Left colon (tissue), 2 donors: ENCODE results near the gene ZNF169. TPM values are rescaled to one million over a fixed set of nuclear protein-coding genes. Genes with fewer than 3 reads are reported as not detected.
A peak's percentile ranks its signal among the peaks of the same experiment; 100 is the strongest.
"Not testable (repeated sequence)": the region's sequence is repeated elsewhere in the genome, so short reads cannot be mapped to it uniquely, and the experiment has no call there.

Experiments
- ATAC-seq: fragments of 200-7000 bp; cut with Tn5 transposase; one replicate; pipeline ENCODE4 v1.9.1; 2020; ENCODE audit warnings: mild to moderate bottlenecking, moderate library complexity
- DNase-seq, 2 donors: peaks; one replicate each; pipeline ENCODE4 v3.0.0-alpha.2; 2020
- intact Hi-C, 2 donors: fragments of 100-400 bp; cut with DNase I in 1 of 2; cut with micrococcal nuclease in 1 of 2; formaldehyde crosslinking; loops; one replicate each; pipeline versions ENCODE4 v1.11.2 to v1.14.0; 2022; cut with DNase I, micrococcal nuclease
- total RNA-seq, 2 donors: library from RNA; stranded (reverse); fragmentation: NEBNext Ultra II Directional; extraction: Animal tissue kit (Norgen Biotek cat#: 25700); gene quantifications; one replicate each; pipeline ENCODE4 v1.2.1, GENCODE V29; 2021
- donor health status: DM: no; HTN: no; CAD: no.
- donor health status: DM: yes; HTN: yes; CAD: no.

ZNF169 gene
- total RNA-seq, 2 donors from 2014 or later, result 9.5 to 10.2 TPM

DNA sequence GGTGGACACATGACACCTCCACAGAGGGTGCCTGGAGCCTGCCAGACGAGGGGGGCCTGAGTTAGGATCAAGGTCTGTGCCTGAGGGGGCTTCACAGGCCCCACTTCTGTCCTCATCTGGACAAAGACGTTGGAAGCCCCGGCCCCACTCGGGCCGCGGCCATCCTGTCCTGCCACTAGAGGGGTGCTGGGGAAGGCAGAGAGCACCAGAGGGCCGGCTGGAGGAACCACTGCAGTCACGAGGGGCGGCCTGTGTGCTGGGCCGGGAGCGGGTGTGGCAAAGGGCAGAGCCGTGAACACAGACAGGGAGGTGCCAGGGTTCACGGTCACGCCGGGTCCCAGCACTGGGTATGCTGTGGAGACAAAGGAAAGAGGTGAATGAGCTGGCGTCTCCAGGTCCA, 66.5 kb downstream of the ZNF169 start:
- intact Hi-C loops, DNase-seq: not testable (repeated sequence)
- ATAC-seq, result peak; percentile 40

DNA sequence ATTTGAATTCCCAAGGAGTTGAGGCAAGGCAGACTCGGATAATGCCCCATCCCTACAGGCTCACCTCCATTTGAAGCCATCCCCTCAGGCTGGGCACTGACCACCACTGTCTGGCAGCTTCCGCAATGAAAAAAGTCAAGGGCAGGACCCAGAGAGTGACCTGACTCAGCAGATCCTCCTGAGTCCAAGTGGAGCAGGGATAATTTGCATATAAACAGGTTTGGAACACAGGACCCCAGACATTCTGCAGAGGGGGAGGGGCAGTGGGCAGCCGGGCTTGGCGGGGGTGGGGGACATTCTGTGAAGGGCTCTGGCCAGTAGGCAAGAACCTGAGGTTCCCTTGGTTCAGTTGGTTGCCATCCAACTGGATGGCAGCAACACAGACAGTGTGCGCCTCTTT, 69.4 kb downstream of the ZNF169 start, which contains the start of gene NUTM2F:
TSS of gene NUTM2F (minus strand) at position 101 of the 400 bp plus-strand sequence. CDS start at position 80, 21 bp downstream.
- ATAC-seq, intact Hi-C loops, DNase-seq: not testable (repeated sequence)

DNA sequence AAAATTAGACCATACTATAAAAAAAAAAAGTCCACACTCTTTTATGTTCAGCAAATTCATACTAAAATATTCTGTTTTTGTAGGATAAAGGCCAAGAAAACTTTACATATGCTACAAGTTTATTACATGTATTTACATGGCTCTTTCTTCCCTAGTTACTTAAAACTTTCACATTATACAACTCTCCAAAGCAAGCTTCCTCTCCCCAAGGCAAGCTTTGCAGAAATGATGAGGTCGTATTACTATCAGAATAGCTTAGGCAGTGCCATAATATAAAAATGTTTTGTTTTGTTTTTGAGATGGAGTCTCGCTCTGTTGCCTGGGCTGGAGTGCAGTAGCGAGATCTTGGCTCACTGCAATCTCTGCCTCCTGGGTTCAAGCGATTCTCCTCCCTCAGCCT, 77.3 kb downstream of the ZNF169 start:
- DNase-seq, ATAC-seq, intact Hi-C loops: not testable (repeated sequence)

DNA sequence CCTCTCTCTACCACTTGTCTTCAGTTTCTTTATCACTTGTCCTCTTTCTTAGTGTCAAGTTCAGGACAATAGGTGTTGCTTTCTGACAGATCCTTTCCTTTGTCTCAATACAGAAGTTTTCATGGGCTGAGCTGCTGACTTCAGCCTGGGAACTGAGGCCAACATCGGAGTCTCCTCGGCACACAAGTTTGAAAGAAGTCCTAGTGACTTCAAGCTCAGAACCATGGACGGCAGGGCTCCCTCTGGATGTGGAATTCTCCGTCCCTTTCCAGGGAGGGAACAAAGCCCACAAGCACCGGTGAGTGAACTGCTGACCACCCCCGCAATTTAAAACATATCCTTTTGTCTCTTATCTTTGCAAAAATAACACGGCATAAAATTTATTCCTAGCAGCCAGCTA, 79.6 kb downstream of the ZNF169 start:
- intact Hi-C loops, ATAC-seq, DNase-seq: not testable (repeated sequence)

DNA sequence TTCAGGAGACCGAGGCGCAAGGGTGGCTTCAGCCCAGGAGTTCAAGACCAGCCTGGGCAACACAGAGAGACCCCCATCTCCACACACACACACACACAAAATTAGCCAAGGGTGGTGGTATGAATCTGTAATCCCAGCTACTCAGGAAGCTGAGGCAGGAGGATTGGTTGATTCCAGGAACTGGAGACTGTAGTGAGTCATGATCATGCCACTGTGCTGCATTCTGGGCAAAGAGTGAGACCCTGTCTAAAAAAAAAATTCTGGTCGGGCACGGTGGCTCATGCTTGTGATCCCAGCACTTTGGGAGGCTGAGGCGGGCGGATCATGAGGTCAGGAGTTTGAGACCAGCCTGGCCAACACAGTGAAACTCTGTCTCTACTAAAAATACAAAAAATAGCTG, 80.6 kb downstream of the ZNF169 start:
- ATAC-seq, DNase-seq, intact Hi-C loops: not testable (repeated sequence)

DNA sequence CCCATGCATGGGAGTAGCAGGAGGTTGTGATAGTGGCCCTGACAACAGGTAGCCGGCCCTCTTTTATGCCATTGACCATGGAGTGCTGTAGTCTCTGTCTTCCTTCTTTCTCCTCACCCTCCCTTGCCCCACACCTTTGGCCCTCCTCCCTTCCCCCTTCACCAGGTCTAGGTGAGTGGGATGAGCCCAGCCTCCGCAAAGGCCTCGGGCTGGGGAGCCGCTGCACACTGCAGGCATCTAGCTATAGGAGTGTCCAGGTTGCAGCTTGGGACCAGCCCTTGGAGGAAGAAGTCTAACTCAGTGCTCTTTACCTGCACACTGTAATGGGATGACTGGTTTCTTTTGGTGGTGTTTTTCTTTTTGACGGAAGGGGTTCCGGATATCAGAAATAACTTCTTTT, 81.7 kb downstream of the ZNF169 start:
- ATAC-seq, intact Hi-C loops, DNase-seq: not testable (repeated sequence)

DNA sequence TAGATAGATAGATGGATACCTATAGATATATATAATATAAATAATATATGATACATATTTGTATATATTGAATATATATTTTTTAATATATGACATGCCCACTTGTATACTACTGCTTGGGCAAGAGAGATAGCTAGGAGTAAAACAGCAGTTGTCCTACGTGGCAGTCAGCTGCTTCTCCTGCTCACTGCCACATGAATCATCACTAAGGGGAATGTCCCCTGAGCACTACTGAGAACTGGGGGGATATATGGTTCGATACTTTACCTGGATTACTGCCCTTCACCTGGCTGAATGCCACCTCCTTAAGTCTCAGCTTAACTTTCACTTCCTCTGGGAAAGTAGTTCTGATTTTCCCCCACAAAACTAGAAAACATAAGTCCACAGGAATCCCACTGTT, 82.6 kb downstream of the ZNF169 start:
- DNase-seq, ATAC-seq, intact Hi-C loops: not testable (repeated sequence)

DNA sequence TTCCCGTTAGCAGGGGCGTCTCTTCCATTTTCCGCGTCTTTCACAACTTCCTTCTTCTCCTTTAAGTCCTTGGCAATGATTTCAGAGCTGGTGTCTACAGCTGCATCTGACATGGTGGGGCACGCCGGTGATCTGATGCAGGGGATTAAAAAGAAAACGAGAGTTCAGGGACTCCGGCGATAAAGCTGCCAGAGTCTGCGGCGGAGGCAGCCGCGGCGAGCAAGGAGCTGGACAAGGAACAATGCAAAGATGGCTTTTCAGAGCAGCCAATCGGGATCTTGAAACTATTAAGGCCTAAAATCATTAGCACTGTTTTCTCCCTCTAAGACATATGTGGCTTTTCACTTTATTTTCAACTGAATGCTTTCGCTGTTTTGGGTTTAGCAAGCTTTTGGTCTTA, 88.4 kb downstream of the ZNF169 start:
- intact Hi-C loops, DNase-seq, ATAC-seq: not testable (repeated sequence)

DNA sequence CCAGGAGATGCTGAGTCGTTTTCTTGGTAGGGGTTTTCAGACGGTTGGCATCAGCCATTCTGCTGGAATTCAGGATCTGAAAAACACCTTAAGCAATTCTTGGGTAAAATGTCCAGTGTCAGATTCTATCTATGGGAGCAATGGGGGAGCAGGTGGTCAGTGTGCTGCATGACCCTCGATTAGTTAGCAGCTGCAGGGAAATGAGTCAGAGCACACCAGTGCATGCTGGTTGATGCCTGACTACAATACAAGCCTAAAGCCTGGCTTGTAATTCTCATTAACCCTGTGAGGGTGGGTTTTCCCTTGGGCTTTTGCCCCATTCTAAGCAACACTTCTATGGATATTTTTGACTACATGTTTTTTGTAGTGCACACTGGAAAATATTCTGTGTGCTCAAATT, 89.7 kb downstream of the ZNF169 start:
- not testable (repeated sequence) for DNase-seq

More for the DNA sequence above, 89.7 kb downstream of the ZNF169 start:
- ATAC-seq, intact Hi-C loops: not testable (repeated sequence)

Other genes with a start within 250 kb of the ZNF169 start
- gene PTPDC1, start 174.8 kb upstream of the ZNF169 start, total RNA-seq, result 1 to 10 TPM; 6.5 to 6.6 TPM
- not detected for gene NUTM2F, start 69.3 kb downstream of the ZNF169 start, total RNA-seq